ENCODE data around the gene KCNMA1. TPM values are rescaled to one million over a fixed set of nuclear protein-coding genes. Genes with fewer than 3 reads are reported as not detected.

The KCNMA1 gene
- polyA plus RNA-seq, 1 of the 3 experiments (the other 2 are of a cell fraction) = 107 TPM

DNA sequence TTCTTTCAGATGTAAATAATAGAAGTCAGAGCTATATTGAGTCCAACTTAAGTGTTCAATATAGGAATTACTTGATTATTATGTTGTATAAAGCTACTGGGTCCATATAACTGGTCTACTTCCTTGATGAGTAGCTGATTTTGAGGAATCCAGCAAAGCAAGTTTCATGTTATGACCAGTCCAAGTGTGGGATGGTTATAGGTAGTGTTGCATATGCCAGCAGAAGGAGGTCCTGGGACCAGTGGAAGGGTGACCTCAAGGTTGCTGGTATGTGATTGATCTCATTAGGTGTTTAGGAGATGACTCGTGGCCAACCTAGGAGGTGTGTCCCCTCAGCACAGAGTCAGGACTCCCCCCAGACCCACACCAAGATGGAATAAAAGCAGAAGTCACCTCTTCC is 551.5 kb downstream of the KCNMA1 start:
- H3K9me3 ChIP-seq = no peaks in the 10 kb centered on the region
- no peaks in the 10 kb centered on the region for H4K20me1 ChIP-seq (ENCODE audit: insufficient read depth)
- no peaks in the 10 kb centered on the region for H3K79me2 ChIP-seq (ENCODE audit: insufficient read depth)
- ChIA-PET CTCF (interaction anchor here (1.5 kb wide), 1 partner anchor 101 kb away, joined by 3 read pairs; no protein-coding TSS in a partner anchor), POLR2A (no interaction called here)
- H3K27ac ChIP-seq (ENCODE audit: low read depth in 2 of 2, low read length in 1 of 2) = peak overlapping the region in 1 of 2 experiments; percentile 24; a peak in 1 of 4 replicates
- H3K4me3 ChIP-seq (ENCODE audit: low read depth in 2 of 2, low read length in 1 of 2) = no peak overlapping the region
- no peak for TF ChIP-seq NRF1 (IDR thresholded peaks at IDR 0.05; ENCODE audit: low read depth, low read length)
- no peak for TF ChIP-seq SMC3 (IDR thresholded peaks at IDR 0.05; ENCODE audit: low read depth, low read length)
- no peak for TF ChIP-seq SIN3A (IDR thresholded peaks at IDR 0.05; ENCODE audit: borderline replicate concordance, low read depth, low read length)
- 63% methylated on average over 1 of the region's 1 CpG for WGBS (ENCODE audit: low lambda C conversion rate)
- peaks cover 3% of the 10 kb centered on the region for H3F3A ChIP-seq (replicated peaks; ENCODE audit: insufficient read depth)
- no peak overlapping the region for H3K4me2 ChIP-seq
- H3K4me1 ChIP-seq (ENCODE audit: control insufficient read depth in 1 of 2, insufficient read depth in 2 of 2, low read depth in 1 of 2, low read length in 1 of 2) = peaks cover 0 to 33% of the 10 kb centered on the region in 2 experiments; a peak in 2 of 4 replicates
- H3K36me3 ChIP-seq (replicated peaks in 1 of 2; ENCODE audit: control insufficient read depth in 1 of 2, insufficient read depth in 2 of 2, low read length in 1 of 2) = peaks cover 15 to 51% of the 10 kb centered on the region in 2 experiments
- no peaks in the 10 kb centered on the region for H3K9me2 ChIP-seq
- no peak overlapping the region for H2AFZ ChIP-seq (ENCODE audit: low read depth)
- no peak overlapping the region for H3K9ac ChIP-seq
- DNase-seq = no peak
- H3K27me3 ChIP-seq (ENCODE audit: insufficient read depth) = no peaks in the 10 kb centered on the region

DNA sequence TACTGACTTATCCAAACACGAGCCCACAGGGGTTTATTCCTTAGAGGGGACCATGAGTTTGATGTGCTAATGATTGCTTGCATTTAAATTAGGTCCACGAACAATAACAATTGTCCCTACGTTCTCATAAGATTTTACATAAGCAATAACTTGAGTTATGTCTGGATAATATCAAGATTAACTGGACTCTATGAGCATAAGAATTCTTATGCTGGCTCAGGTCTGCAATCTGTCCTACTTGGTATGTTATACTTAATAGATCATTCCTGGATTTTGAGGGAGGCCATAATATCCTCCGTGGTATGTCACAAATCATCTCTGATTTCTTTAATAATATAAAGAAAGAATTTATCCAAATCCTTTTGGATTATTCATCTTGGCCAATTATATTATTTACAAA is 552.3 kb downstream of the KCNMA1 start:
- no peaks in the 10 kb centered on the region for H3K79me2 ChIP-seq (ENCODE audit: insufficient read depth)
- no peaks in the 10 kb centered on the region for H3K27me3 ChIP-seq (ENCODE audit: insufficient read depth)
- no peak overlapping the region for H3K4me2 ChIP-seq
- H3K9me3 ChIP-seq = no peaks in the 10 kb centered on the region
- H2AFZ ChIP-seq (ENCODE audit: low read depth) = no peak overlapping the region
- WGBS (ENCODE audit: low lambda C conversion rate) = 88% methylated on average over 4 of the region's 4 CpGs
- peak overlapping the region in 1 of 2 experiments; percentile 44; a peak in 1 of 4 replicates for H3K27ac ChIP-seq (ENCODE audit: low read depth in 2 of 2, low read length in 1 of 2)
- no peak overlapping the region for H3K9ac ChIP-seq
- CTCF ChIA-PET = interaction anchor here (1.5 kb wide), 1 partner anchor 100 kb away, joined by 3 read pairs; no protein-coding TSS in a partner anchor
- peaks cover 0 to 33% of the 10 kb centered on the region in 2 experiments; a peak in 2 of 4 replicates for H3K4me1 ChIP-seq (ENCODE audit: control insufficient read depth in 1 of 2, insufficient read depth in 2 of 2, low read depth in 1 of 2, low read length in 1 of 2)
- POLR2A ChIA-PET = no interaction called here
- DNase-seq = no peak
- H3K9me2 ChIP-seq = no peaks in the 10 kb centered on the region
- H3K4me3 ChIP-seq (ENCODE audit: low read depth in 2 of 2, low read length in 1 of 2) = no peak overlapping the region
- peaks cover 15 to 53% of the 10 kb centered on the region in 2 experiments for H3K36me3 ChIP-seq (replicated peaks in 1 of 2; ENCODE audit: control insufficient read depth in 1 of 2, insufficient read depth in 2 of 2, low read length in 1 of 2)
- TF ChIP-seq EP300 (IDR thresholded peaks at IDR 0.05; ENCODE audit: borderline replicate concordance in 1 of 2, low read depth in 1 of 2, low read length in 1 of 2) (no peak), GABPA (IDR thresholded peaks at IDR 0.05; ENCODE audit: low read depth) (no peak), RAD21 (IDR thresholded peaks at IDR 0.05; ENCODE audit: low read length) (no peak), GATA2 (CRISPR knock-in tag; IDR thresholded peaks at IDR 0.05) (no peak), ELF1 (IDR thresholded peaks at IDR 0.05) (no peak), SIN3A (IDR thresholded peaks at IDR 0.05; ENCODE audit: borderline replicate concordance, low read depth, low read length) (no peak), YY1 (IDR thresholded peaks at IDR 0.05; ENCODE audit: low read depth) (no peak), NRF1 (IDR thresholded peaks at IDR 0.05; ENCODE audit: low read depth, low read length) (no peak), TCF12 (IDR thresholded peaks at IDR 0.05) (no peak), TAF1 (IDR thresholded peaks at IDR 0.05; ENCODE audit: borderline replicate concordance, low read depth, low read length) (no peak), RXRA (IDR thresholded peaks at IDR 0.05; ENCODE audit: borderline replicate concordance, low read depth) (no peak), FOXM1 (IDR thresholded peaks at IDR 0.05; ENCODE audit: low read depth) (no peak), MXI1 (IDR thresholded peaks at IDR 0.05; ENCODE audit: low read depth, low read length) (no peak), NFIC (IDR thresholded peaks at IDR 0.05; ENCODE audit: borderline replicate concordance) (no peak)
- TF ChIP-seq, protein P1, sequence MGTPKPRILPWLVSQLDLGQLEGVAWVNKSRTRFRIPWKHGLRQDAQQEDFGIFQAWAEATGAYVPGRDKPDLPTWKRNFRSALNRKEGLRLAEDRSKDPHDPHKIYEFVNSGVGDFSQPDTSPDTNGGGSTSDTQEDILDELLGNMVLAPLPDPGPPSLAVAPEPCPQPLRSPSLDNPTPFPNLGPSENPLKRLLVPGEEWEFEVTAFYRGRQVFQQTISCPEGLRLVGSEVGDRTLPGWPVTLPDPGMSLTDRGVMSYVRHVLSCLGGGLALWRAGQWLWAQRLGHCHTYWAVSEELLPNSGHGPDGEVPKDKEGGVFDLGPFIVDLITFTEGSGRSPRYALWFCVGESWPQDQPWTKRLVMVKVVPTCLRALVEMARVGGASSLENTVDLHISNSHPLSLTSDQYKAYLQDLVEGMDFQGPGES (IDR thresholded peaks at IDR 0.05; ENCODE audit: low read depth, low read length) = no peak
- TF ChIP-seq, protein P2, sequence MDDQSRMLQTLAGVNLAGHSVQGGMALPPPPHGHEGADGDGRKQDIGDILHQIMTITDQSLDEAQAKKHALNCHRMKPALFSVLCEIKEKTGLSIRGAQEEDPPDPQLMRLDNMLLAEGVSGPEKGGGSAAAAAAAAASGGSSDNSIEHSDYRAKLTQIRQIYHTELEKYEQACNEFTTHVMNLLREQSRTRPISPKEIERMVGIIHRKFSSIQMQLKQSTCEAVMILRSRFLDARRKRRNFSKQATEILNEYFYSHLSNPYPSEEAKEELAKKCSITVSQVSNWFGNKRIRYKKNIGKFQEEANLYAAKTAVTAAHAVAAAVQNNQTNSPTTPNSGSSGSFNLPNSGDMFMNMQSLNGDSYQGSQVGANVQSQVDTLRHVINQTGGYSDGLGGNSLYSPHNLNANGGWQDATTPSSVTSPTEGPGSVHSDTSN (IDR thresholded peaks at IDR 0.05) = no peak
- TF ChIP-seq, protein P3, sequence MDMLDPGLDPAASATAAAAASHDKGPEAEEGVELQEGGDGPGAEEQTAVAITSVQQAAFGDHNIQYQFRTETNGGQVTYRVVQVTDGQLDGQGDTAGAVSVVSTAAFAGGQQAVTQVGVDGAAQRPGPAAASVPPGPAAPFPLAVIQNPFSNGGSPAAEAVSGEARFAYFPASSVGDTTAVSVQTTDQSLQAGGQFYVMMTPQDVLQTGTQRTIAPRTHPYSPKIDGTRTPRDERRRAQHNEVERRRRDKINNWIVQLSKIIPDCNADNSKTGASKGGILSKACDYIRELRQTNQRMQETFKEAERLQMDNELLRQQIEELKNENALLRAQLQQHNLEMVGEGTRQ (IDR thresholded peaks at IDR 0.05; ENCODE audit: borderline replicate concordance, low read depth, low read length) = no peak
- TF ChIP-seq, protein P4, sequence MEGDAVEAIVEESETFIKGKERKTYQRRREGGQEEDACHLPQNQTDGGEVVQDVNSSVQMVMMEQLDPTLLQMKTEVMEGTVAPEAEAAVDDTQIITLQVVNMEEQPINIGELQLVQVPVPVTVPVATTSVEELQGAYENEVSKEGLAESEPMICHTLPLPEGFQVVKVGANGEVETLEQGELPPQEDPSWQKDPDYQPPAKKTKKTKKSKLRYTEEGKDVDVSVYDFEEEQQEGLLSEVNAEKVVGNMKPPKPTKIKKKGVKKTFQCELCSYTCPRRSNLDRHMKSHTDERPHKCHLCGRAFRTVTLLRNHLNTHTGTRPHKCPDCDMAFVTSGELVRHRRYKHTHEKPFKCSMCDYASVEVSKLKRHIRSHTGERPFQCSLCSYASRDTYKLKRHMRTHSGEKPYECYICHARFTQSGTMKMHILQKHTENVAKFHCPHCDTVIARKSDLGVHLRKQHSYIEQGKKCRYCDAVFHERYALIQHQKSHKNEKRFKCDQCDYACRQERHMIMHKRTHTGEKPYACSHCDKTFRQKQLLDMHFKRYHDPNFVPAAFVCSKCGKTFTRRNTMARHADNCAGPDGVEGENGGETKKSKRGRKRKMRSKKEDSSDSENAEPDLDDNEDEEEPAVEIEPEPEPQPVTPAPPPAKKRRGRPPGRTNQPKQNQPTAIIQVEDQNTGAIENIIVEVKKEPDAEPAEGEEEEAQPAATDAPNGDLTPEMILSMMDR (IDR thresholded peaks at IDR 0.05) = no peak
- H3F3A ChIP-seq (replicated peaks; ENCODE audit: insufficient read depth) = peaks cover 3% of the 10 kb centered on the region
- H4K20me1 ChIP-seq (ENCODE audit: insufficient read depth) = no peaks in the 10 kb centered on the region

All from SK-N-SH (cell line).